ELR (cell line): Measurements from ENCODE around the gene USP11.
A peak's percentile ranks its signal among the peaks of the same experiment; 100 is the strongest.
"Not testable (repeated sequence)": the region's sequence is repeated elsewhere in the genome, so short reads cannot be mapped to it uniquely, and the experiment has no call there.

Experiments
- DNase-seq: peaks from one replicate; pipeline ENCODE4 v3.0.0-alpha.2; 2015; ENCODE audit warnings: low read depth

Gene USP11

DNA sequence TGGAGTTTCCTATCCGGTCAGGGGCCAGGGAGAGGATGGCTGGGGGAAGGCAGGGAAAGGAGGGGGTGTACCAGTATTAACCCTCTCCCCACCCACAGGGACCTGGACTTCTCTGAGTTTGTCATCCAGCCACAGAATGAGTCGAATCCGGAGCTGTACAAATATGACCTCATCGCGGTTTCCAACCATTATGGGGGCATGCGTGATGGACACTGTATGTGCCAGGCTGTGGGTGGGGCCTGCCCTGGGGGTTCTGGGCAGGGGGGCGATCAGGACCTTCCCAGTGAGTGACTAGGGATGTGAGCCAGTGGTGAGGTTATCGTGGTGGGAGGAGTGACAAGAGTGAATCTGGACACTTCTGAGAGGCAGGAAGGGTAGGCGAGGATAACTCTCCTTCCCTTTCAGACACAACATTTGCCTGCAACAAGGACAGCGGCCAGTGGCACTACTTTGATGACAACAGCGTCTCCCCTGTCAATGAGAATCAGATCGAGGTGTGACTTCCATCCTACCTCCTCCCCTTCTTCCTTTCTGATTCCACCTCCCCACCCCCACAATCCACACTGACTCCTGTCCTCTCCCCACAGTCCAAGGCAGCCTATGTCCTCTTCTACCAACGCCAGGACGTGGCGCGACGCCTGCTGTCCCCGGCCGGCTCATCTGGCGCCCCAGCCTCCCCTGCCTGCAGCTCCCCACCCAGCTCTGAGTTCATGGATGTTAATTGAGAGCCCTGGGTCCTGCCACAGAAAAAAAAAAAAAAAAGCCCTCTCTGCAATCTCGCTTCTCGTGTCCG is 14.6 kb downstream of the USP11 start:
- peak; percentile 85 for DNase-seq

GRCh38 chrX:47247999-47248320 is 15.2 kb downstream of the USP11 start:
- no peak for DNase-seq

GRCh38 chrX:47248576-47248975 is 15.8 kb downstream of the USP11 start:
- DNase-seq = no peak

DNA sequence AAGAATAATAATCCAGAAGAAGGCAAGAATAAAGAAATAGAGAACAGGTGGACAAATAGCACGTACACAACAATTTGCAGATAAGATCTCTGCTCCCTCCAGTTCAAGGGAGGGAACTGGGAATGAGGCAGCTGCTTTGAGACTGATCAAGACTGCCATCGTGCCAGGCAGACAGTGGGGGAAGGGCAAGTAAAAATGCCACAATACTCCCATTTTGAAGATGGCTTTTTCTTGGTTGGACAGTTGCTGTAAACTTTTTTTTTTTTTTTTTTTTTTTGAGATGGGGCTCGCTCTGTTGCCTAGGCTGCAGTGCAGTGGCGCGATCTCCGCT is 17.2 kb downstream of the USP11 start:
- no peak for DNase-seq

GRCh38 chrX:47257620-47258019 is 24.8 kb downstream of the USP11 start:
- DNase-seq = not testable (repeated sequence)

DNA sequence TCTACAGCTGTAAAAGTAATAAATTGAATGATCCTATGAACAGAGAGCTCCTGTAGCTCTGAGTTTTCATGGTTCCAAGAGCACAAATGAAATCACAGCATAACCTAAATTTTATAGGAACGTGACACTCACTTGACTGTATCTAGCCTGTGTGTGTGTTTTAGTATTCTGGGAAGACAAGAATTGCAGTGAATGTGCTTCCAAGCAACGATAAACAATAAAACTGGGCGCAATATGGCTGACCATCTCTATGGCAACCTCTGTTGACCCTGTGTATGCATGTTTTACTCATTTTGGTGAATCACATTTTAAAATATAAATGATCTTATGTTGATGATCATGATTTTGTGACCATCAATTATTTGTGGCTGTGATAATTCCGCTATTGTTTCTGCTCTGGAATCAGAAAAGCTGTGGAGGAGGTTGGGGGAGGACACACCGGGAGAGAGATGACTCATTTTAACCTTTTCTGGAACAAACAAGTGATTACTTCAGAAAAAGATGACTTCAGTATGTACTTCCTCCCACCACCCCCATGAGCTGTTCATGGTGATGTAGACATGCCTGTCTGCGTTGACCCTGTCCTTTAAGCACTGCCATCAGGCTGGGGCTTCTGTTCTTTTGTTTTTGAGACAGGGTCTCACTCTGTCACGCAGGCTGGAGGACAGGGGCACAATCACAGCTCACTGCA is 31.8 kb downstream of the USP11 start:
- DNase-seq = peak; percentile 73

GRCh38 chrX:47266643-47267042 is 33.8 kb downstream of the USP11 start:
- no peak for DNase-seq

- no peak for DNase-seq
Observed at GRCh38 chrX:47272013-47272408, 39.2 kb downstream of the USP11 start.

DNA sequence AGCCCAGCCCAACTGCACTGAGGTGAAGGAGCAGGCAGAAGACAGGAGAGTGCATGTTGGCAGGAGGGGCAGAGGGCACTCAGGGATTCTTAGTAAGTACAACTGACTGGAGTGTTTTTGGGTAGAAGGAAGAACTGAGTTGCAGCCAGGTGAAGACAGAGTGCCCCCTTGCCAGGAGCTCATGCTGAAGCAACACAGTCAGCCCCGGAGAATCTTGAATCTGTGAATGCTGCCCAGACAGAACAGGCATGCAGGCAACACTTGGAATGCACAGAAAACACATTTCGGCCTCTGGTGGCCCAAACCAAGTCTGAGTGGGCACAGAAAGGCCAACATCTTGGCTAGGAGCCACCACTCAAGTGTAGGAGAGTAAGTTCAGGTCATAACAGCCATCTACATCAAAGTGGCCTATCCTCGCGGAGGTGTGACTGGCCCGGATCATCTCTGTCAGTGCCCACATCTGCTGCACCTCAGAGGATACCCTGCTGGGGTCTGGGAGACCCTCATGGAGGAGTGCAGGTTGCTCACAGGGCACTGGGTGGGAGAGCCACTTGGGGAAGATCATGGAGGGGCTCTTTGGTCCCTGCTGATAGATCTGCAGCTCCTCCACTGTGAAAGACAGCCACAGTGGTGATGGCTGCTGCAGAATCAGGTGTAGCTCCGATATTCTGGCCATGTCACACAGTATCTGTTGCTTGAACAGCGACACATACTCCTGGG is 40.4 kb downstream of the USP11 start:
- no peak for DNase-seq

DNA sequence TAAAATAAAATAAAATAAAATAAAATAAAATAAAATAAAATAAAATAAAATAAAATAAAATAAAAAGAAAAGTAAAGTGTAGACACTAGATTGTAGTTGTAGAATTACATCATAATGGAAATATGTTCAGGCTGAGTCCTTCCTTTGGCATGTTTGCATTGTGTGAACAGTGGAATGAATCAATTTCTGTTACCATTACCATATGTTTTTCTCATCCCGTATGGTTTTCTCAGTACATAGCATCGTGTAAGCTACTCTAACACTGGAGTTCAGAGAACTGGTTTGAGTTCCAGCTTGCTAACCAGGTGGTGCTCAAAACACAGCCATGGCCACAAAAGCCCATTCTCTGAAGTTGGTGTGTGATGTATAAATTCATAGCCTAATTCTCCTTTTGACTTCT is 45.9 kb downstream of the USP11 start:
- peak; percentile 30 for DNase-seq

- DNase-seq = peak; percentile 26
Observed at GRCh38 chrX:47283015-47283771, 50.4 kb downstream of the USP11 start.

DNA sequence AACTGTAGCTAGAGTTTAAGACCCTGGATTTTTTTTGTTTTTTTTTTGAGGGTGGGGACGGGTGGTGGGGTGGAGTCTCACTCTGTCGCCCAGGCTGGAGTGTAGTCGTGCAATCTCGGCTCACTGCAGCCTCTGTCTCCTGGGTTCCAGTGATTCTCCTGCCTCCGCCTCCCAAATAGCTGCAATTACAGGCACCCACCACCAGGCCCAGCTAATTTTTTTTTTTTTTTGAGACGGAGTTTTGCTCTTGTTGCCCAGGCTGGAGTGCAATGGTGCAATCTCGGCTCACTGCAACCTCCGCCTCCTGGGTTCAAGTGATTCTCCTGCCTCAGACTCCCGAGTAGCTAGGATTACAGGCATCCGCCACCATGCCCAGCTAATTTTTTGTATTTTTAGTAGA is 51.8 kb downstream of the USP11 start:
- DNase-seq = not testable (repeated sequence)

GRCh38 chrX:47285836-47286320 is 53.1 kb downstream of the USP11 start:
- no peak for DNase-seq

GRCh38 chrX:47293106-47293505 is 60.3 kb downstream of the USP11 start:
- no peak for DNase-seq

DNA sequence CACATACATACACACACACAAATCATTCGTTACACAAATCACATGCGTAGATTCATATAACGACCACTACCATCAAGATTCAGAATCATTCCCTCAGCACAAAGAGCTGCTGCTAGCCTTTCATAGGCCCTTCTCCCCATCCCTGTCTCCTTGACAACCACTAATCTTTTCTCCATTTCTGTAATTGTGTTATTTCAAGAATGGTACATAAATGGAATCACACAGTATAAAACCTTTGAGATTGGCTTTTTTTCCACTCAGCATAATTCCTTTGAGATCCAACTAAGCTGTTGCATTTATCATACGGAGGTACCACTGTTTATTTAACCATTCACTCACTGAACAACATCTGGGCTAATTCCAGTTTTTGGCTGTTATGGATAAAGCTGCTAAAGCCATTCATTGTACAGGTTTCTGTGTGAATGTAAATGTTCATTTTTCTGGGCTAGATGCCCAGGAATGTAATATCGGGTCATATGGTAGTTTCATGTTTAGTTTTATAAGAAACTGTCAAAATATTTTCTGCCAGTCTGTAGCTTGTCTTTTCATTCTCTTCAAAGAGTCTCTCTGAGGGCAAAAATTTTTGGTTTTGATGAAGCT is 64.1 kb downstream of the USP11 start:
- DNase-seq = no peak

GRCh38 chrX:47297874-47298273 is 65.1 kb downstream of the USP11 start:
- DNase-seq = no peak
